Measurements from ENCODE around the gene GTF2H1. TPM values are rescaled to one million over a fixed set of nuclear protein-coding genes. Genes with fewer than 3 reads are reported as not detected.

Gene GTF2H1
- total RNA-seq: 39.5 and 41.7 TPM in 2 replicates
- long read RNA-seq, transcript GTF2H1-201 (15 exons, 2,982 nt): major isoform, 107 of 145 reads
- long read RNA-seq, partial matches to known transcripts: 16 of 145 reads
- long read RNA-seq, other reads (novel, unspliced or antisense): 14 of 145 reads

DNA sequence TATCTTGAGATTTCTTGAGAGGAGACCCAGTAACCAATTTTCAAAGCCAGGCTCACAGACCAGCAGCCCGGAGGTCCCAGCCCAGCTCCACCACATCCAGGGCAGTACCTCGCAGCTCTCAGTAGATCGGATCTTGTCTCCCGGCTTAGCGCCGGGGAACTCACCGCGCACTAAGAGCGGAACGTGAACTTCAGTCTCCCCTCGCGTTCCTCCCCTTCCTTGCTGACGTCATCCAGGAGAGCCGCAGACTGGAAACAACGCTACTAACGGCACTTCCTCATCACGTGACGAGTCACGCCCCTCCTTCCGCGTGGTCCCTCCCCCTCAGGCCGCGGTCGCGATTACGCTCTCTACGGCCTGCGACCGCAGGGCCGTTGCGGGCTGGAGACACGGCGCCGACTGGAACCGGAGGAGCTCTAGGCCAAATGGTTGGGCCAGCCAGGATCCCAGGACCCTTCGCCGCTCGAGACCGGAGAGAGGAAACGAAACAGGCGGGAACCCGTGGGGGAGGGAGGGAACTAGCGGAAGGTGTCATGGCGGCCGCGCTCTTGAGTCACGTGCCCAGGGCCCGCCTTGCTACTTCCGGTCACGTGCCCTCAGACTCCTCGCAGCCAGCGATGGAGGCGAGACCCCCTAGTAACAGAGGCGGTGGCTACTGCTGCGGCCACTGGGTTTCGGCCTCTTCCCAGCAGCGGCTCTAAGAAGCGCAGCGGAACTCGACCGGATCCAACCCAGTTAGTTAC lies at the start of gene GTF2H1, which contains the start of gene HPS5:
GTF2H1 (plus strand) TSS at position 599 of the 743 bp plus-strand sequence. CDS start 10,508 bp downstream, outside the sequence.
HPS5 (minus strand) TSS at position 172 of the 743 bp plus-strand sequence. CDS start 4,282 bp downstream, outside the sequence.
- Mint-ChIP-seq H3K27me3 (ENCODE audit: low read depth) (no peaks in the 10 kb centered on the region), H3K27ac (ENCODE audit: unreplicated experiment) (peak within 1 kb of the TSS; percentile 100), H3K36me3 (ENCODE audit: low read depth) (no peaks in the 10 kb centered on the region), H3K9me3 (no peaks in the 10 kb centered on the region), H3K4me1 (peaks cover 69% of the 10 kb centered on the region), H3K4me3 (peak within 1 kb of the TSS; percentile 100)
- peak; percentile 87 for DNase-seq (ENCODE audit: low read depth, low spot score)
- TF ChIP-seq, protein P1, sequence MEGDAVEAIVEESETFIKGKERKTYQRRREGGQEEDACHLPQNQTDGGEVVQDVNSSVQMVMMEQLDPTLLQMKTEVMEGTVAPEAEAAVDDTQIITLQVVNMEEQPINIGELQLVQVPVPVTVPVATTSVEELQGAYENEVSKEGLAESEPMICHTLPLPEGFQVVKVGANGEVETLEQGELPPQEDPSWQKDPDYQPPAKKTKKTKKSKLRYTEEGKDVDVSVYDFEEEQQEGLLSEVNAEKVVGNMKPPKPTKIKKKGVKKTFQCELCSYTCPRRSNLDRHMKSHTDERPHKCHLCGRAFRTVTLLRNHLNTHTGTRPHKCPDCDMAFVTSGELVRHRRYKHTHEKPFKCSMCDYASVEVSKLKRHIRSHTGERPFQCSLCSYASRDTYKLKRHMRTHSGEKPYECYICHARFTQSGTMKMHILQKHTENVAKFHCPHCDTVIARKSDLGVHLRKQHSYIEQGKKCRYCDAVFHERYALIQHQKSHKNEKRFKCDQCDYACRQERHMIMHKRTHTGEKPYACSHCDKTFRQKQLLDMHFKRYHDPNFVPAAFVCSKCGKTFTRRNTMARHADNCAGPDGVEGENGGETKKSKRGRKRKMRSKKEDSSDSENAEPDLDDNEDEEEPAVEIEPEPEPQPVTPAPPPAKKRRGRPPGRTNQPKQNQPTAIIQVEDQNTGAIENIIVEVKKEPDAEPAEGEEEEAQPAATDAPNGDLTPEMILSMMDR (conservative IDR thresholded peaks at IDR 0.05): no peak

- peaks cover 31% of the 10 kb centered on the region for H3K36me3 Mint-ChIP-seq (ENCODE audit: low read depth)
- no peak overlapping the region for H3K4me3 Mint-ChIP-seq
- no peak overlapping the region for H3K27ac Mint-ChIP-seq (ENCODE audit: unreplicated experiment)
These were observed 44.6 kb upstream of the GTF2H1 start for GRCh38 chr11:18277565-18278271.

DNA sequence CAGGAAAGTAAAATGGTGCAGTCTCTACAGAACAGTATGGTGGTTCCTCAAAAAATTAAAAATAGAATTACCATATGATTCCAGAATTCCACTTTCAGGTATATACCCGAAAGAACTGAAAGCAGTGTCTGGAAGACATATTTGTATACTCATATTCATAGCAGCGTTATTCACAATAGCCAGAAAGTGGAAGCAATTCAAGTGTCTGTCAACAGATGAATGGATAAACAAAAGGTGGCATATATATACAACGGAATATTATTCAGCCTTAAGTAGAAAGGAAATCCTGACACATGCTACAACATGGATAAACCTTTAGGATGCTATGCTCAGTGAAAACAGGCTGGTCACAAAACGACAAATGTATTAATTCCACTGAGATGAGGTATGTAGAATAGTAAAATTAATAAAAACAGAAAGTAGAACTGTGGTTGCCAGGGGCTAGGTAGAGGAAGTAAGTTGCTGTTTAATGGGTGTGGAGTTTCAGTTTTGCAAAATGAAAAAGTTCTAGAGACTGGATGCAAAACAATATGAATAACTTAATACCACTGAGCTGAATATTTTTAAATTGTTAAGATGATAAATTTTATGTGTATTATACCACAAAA lies 41.8 kb upstream of the GTF2H1 start:
- no peak for DNase-seq (ENCODE audit: low read depth, low spot score)
- Mint-ChIP-seq H3K27ac (ENCODE audit: unreplicated experiment) (no peak overlapping the region), H3K27me3 (ENCODE audit: low read depth) (no peaks in the 10 kb centered on the region), H3K9me3 (no peaks in the 10 kb centered on the region), H3K4me3 (no peak overlapping the region), H3K4me1 (no peaks in the 10 kb centered on the region), H3K36me3 (ENCODE audit: low read depth) (peaks cover 23% of the 10 kb centered on the region)
- TF ChIP-seq, protein P1 (conservative IDR thresholded peaks at IDR 0.05): no peak

More at GRCh38 chr11:18277565-18278271, 44.6 kb upstream of the GTF2H1 start:
- Mint-ChIP-seq H3K27me3 (ENCODE audit: low read depth) (no peaks in the 10 kb centered on the region), H3K4me1 (no peaks in the 10 kb centered on the region), H3K9me3 (peaks cover 2% of the 10 kb centered on the region)
- no peak for DNase-seq (ENCODE audit: low read depth, low spot score)
- TF ChIP-seq, protein P1 (conservative IDR thresholded peaks at IDR 0.05): no peak

DNA sequence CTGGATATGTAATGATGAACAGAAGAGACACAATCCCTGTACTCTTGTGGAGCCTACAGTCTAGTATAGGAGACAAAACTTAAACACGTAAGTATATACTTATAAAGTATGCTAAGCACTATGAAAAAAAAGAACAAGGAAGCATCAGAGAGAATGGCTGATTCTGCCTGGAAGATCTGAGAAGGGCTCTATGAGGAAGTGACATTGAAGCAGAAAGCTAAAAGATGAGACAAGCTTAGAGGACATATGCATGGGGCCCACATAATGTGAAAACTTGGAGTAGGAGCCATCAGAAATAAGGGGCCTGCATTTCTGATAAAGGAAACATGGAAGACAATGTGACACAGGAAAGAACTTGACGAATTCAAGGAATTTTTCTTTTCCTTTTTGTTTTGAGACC lies 39.7 kb upstream of the GTF2H1 start:
- Mint-ChIP-seq H3K27ac (ENCODE audit: unreplicated experiment) (no peak overlapping the region), H3K4me3 (no peak overlapping the region), H3K9me3 (no peaks in the 10 kb centered on the region), H3K4me1 (no peaks in the 10 kb centered on the region), H3K27me3 (ENCODE audit: low read depth) (no peaks in the 10 kb centered on the region), H3K36me3 (ENCODE audit: low read depth) (peaks cover 16% of the 10 kb centered on the region)
- TF ChIP-seq, protein P1 (conservative IDR thresholded peaks at IDR 0.05): no peak
- DNase-seq (ENCODE audit: low read depth, low spot score): no peak

- H3K4me1 Mint-ChIP-seq: no peaks in the 10 kb centered on the region
- H3K27me3 Mint-ChIP-seq (ENCODE audit: low read depth): no peaks in the 10 kb centered on the region
- TF ChIP-seq, protein P1 (conservative IDR thresholded peaks at IDR 0.05): no peak
- no peak overlapping the region for H3K4me3 Mint-ChIP-seq
- H3K9me3 Mint-ChIP-seq: no peaks in the 10 kb centered on the region
- DNase-seq (ENCODE audit: low read depth, low spot score): no peak
- peaks cover 6% of the 10 kb centered on the region for H3K36me3 Mint-ChIP-seq (ENCODE audit: low read depth)
- no peak overlapping the region for H3K27ac Mint-ChIP-seq (ENCODE audit: unreplicated experiment)
These were observed 36.5 kb upstream of the GTF2H1 start for GRCh38 chr11:18285841-18286240.

All from neural crest cell (in vitro differentiated cells).